Measurements from ENCODE around the gene LAMA1. TPM values are rescaled to one million over a fixed set of nuclear protein-coding genes. Genes with fewer than 3 reads are reported as not detected.

LAMA1 gene
- polyA plus RNA-seq, result 1 to 10 TPM in 2 of 4 donors, under 1 TPM in 2; 0.40 to 5.7 (median 2.4) TPM
- long read RNA-seq, donor 1, result 0 reads
- long read RNA-seq, donor 2, result 0 reads
- long read RNA-seq, donor 3, result 0 reads
- long read RNA-seq, donor 4, result 0 reads
- long read RNA-seq, donor 5, result 0 reads
- long read RNA-seq, donor 6, result 0 reads
- long read RNA-seq, donor 7, result 0 reads
- long read RNA-seq, donor 8, result 0 reads
- long read RNA-seq, donor 9, result 0 reads
- long read RNA-seq, donor 10, result 0 reads

GRCh38 chr18:7117390-7118355 is at the start of gene LAMA1:
LAMA1 (minus strand) TSS chr18:7117797; CDS start chr18:7117720, 77 bp downstream.
- H3K27me3 ChIP-seq (ENCODE audit: control insufficient read depth in 3 of 3, insufficient read depth in 3 of 3, low read length in 3 of 3), result peaks cover 10 to 27% (median 15%) of the 10 kb centered on the region in 3 donors
- FAIRE-seq, result no peak
- H3K4me1 ChIP-seq (ENCODE audit: control insufficient read depth in 3 of 3, insufficient read depth in 2 of 3, low read depth in 1 of 3, low read length in 2 of 3), result peaks cover 0 to 8% (median 0%) of the 10 kb centered on the region in 3 donors
- H3K27ac ChIP-seq (ENCODE audit: low read depth in 1 of 3, low read length in 2 of 3), result no peak within 1 kb of the TSS
- DNase-seq, result peak in 1 of 2 donors; percentile 31
- 3 to 7% (median 4%) methylated on average over 49 to 95 of the region's 95 CpGs for WGBS, 3 donors
- H3K36me3 ChIP-seq (ENCODE audit: control insufficient read depth in 3 of 3, insufficient read depth in 2 of 3, low read depth in 1 of 3, low read length in 3 of 3), result no peaks in the 10 kb centered on the region
- H3K4me3 ChIP-seq (ENCODE audit: low read depth in 1 of 3, low read length in 3 of 3), result peak within 1 kb of the TSS in 2 of 3 donors; percentile 24 to 40
- H3K9me3 ChIP-seq (ENCODE audit: control insufficient read depth in 2 of 2, insufficient read depth in 1 of 2, low read depth in 1 of 2, low read length in 1 of 2), result no peaks in the 10 kb centered on the region

GRCh38 chr18:7165846-7166393 is 48.3 kb upstream of the LAMA1 start:
- no peak for FAIRE-seq
- H3K4me1 ChIP-seq (ENCODE audit: control insufficient read depth in 3 of 3, insufficient read depth in 2 of 3, low read depth in 1 of 3, low read length in 2 of 3), result no peaks in the 10 kb centered on the region

GRCh38 chr18:7164323-7165004 is 46.9 kb upstream of the LAMA1 start:
- WGBS, 3 donors, result 24 to 59% (median 30%) methylated on average over 8 of the region's 8 CpGs
- Histone ChIP-seq H3K4me1 (ENCODE audit: control insufficient read depth in 3 of 3, insufficient read depth in 2 of 3, low read depth in 1 of 3, low read length in 2 of 3) (no peaks in the 10 kb centered on the region), H3K9me3 (ENCODE audit: control insufficient read depth in 2 of 2, insufficient read depth in 1 of 2, low read depth in 1 of 2, low read length in 1 of 2) (no peaks in the 10 kb centered on the region), H3K36me3 (ENCODE audit: control insufficient read depth in 3 of 3, insufficient read depth in 2 of 3, low read depth in 1 of 3, low read length in 3 of 3) (no peaks in the 10 kb centered on the region), H3K27ac (ENCODE audit: low read depth in 1 of 3, low read length in 2 of 3) (no peak overlapping the region), H3K4me3 (ENCODE audit: low read depth in 1 of 3, low read length in 3 of 3) (no peak overlapping the region), H3K27me3 (ENCODE audit: control insufficient read depth in 3 of 3, insufficient read depth in 3 of 3, low read length in 3 of 3) (no peaks in the 10 kb centered on the region)
- DNase-seq, result no peak
- FAIRE-seq, result no peak

More at GRCh38 chr18:7165846-7166393, 48.3 kb upstream of the LAMA1 start:
- no peak overlapping the region for H3K4me3 ChIP-seq (ENCODE audit: low read depth in 1 of 3, low read length in 3 of 3)
- DNase-seq, result no peak
- no peaks in the 10 kb centered on the region for H3K9me3 ChIP-seq (ENCODE audit: control insufficient read depth in 2 of 2, insufficient read depth in 1 of 2, low read depth in 1 of 2, low read length in 1 of 2)
- no peaks in the 10 kb centered on the region for H3K36me3 ChIP-seq (ENCODE audit: control insufficient read depth in 3 of 3, insufficient read depth in 2 of 3, low read depth in 1 of 3, low read length in 3 of 3)
- H3K27me3 ChIP-seq (ENCODE audit: control insufficient read depth in 3 of 3, insufficient read depth in 3 of 3, low read length in 3 of 3), result no peaks in the 10 kb centered on the region
- 70 to 74% (median 72%) methylated on average over 11 of the region's 11 CpGs for WGBS, 3 donors
- H3K27ac ChIP-seq (ENCODE audit: low read depth in 1 of 3, low read length in 2 of 3), result no peak overlapping the region

- FAIRE-seq, result no peak
- no peak for DNase-seq
- WGBS, 3 donors, result 50 to 62% (median 52%) methylated on average over 10 of the region's 10 CpGs
Measured at GRCh38 chr18:7158216-7158615, 40.6 kb upstream of the LAMA1 start.

GRCh38 chr18:7157760-7158159 is 40.2 kb upstream of the LAMA1 start:
- DNase-seq (no peak), FAIRE-seq (no peak)

More at GRCh38 chr18:7158216-7158615, 40.6 kb upstream of the LAMA1 start:
- Histone ChIP-seq H3K4me1 (ENCODE audit: control insufficient read depth in 3 of 3, insufficient read depth in 2 of 3, low read depth in 1 of 3, low read length in 2 of 3) (peaks cover 0 to 9% (median 0%) of the 10 kb centered on the region in 3 donors), H3K9me3 (ENCODE audit: control insufficient read depth in 2 of 2, insufficient read depth in 1 of 2, low read depth in 1 of 2, low read length in 1 of 2) (no peaks in the 10 kb centered on the region), H3K36me3 (ENCODE audit: control insufficient read depth in 3 of 3, insufficient read depth in 2 of 3, low read depth in 1 of 3, low read length in 3 of 3) (no peaks in the 10 kb centered on the region), H3K27me3 (ENCODE audit: control insufficient read depth in 3 of 3, insufficient read depth in 3 of 3, low read length in 3 of 3) (no peaks in the 10 kb centered on the region), H3K4me3 (ENCODE audit: low read depth in 1 of 3, low read length in 3 of 3) (no peak overlapping the region), H3K27ac (ENCODE audit: low read depth in 1 of 3, low read length in 2 of 3) (no peak overlapping the region)

GRCh38 chr18:7155887-7156286 is 38.3 kb upstream of the LAMA1 start:
- peaks cover 0 to 9% (median 0%) of the 10 kb centered on the region in 3 donors for H3K4me1 ChIP-seq (ENCODE audit: control insufficient read depth in 3 of 3, insufficient read depth in 2 of 3, low read depth in 1 of 3, low read length in 2 of 3)
- H3K27me3 ChIP-seq (ENCODE audit: control insufficient read depth in 3 of 3, insufficient read depth in 3 of 3, low read length in 3 of 3), result no peaks in the 10 kb centered on the region
- FAIRE-seq (no peak), DNase-seq (no peak)
- H3K4me3 ChIP-seq (ENCODE audit: low read depth in 1 of 3, low read length in 3 of 3), result no peak overlapping the region
- 87 to 90% (median 88%) methylated on average over 8 of the region's 8 CpGs for WGBS, 3 donors
- H3K27ac ChIP-seq (ENCODE audit: low read depth in 1 of 3, low read length in 2 of 3), result no peak overlapping the region
- H3K36me3 ChIP-seq (ENCODE audit: control insufficient read depth in 3 of 3, insufficient read depth in 2 of 3, low read depth in 1 of 3, low read length in 3 of 3), result no peaks in the 10 kb centered on the region
- no peaks in the 10 kb centered on the region for H3K9me3 ChIP-seq (ENCODE audit: control insufficient read depth in 2 of 2, insufficient read depth in 1 of 2, low read depth in 1 of 2, low read length in 1 of 2)

More at GRCh38 chr18:7157760-7158159, 40.2 kb upstream of the LAMA1 start:
- Histone ChIP-seq H3K4me1 (ENCODE audit: control insufficient read depth in 3 of 3, insufficient read depth in 2 of 3, low read depth in 1 of 3, low read length in 2 of 3) (peaks cover 0 to 9% (median 0%) of the 10 kb centered on the region in 3 donors), H3K9me3 (ENCODE audit: control insufficient read depth in 2 of 2, insufficient read depth in 1 of 2, low read depth in 1 of 2, low read length in 1 of 2) (no peaks in the 10 kb centered on the region), H3K27ac (ENCODE audit: low read depth in 1 of 3, low read length in 2 of 3) (no peak overlapping the region), H3K27me3 (ENCODE audit: control insufficient read depth in 3 of 3, insufficient read depth in 3 of 3, low read length in 3 of 3) (no peaks in the 10 kb centered on the region), H3K4me3 (ENCODE audit: low read depth in 1 of 3, low read length in 3 of 3) (no peak overlapping the region), H3K36me3 (ENCODE audit: control insufficient read depth in 3 of 3, insufficient read depth in 2 of 3, low read depth in 1 of 3, low read length in 3 of 3) (no peaks in the 10 kb centered on the region)
- WGBS, 3 donors, result 5 to 49% (median 21%) methylated on average over 3 of the region's 3 CpGs

- Histone ChIP-seq H3K4me1 (ENCODE audit: control insufficient read depth in 3 of 3, insufficient read depth in 2 of 3, low read depth in 1 of 3, low read length in 2 of 3) (peaks cover 0 to 9% (median 0%) of the 10 kb centered on the region in 3 donors), H3K9me3 (ENCODE audit: control insufficient read depth in 2 of 2, insufficient read depth in 1 of 2, low read depth in 1 of 2, low read length in 1 of 2) (no peaks in the 10 kb centered on the region), H3K27me3 (ENCODE audit: control insufficient read depth in 3 of 3, insufficient read depth in 3 of 3, low read length in 3 of 3) (no peaks in the 10 kb centered on the region), H3K36me3 (ENCODE audit: control insufficient read depth in 3 of 3, insufficient read depth in 2 of 3, low read depth in 1 of 3, low read length in 3 of 3) (no peaks in the 10 kb centered on the region), H3K4me3 (ENCODE audit: low read depth in 1 of 3, low read length in 3 of 3) (no peak overlapping the region), H3K27ac (ENCODE audit: low read depth in 1 of 3, low read length in 2 of 3) (no peak overlapping the region)
- WGBS, 3 donors, result 93 to 95% (median 94%) methylated on average over 5 of the region's 5 CpGs
- FAIRE-seq (no peak), DNase-seq (no peak)
Measured at GRCh38 chr18:7155092-7155491, 37.5 kb upstream of the LAMA1 start.

GRCh38 chr18:7152440-7152839 is 34.8 kb upstream of the LAMA1 start:
- no peak for FAIRE-seq

More at GRCh38 chr18:7152440-7152839, 34.8 kb upstream of the LAMA1 start:
- DNase-seq, result no peak
- Histone ChIP-seq H3K4me1 (ENCODE audit: control insufficient read depth in 3 of 3, insufficient read depth in 2 of 3, low read depth in 1 of 3, low read length in 2 of 3) (no peaks in the 10 kb centered on the region), H3K4me3 (ENCODE audit: low read depth in 1 of 3, low read length in 3 of 3) (no peak overlapping the region), H3K27ac (ENCODE audit: low read depth in 1 of 3, low read length in 2 of 3) (no peak overlapping the region), H3K27me3 (ENCODE audit: control insufficient read depth in 3 of 3, insufficient read depth in 3 of 3, low read length in 3 of 3) (no peaks in the 10 kb centered on the region), H3K36me3 (ENCODE audit: control insufficient read depth in 3 of 3, insufficient read depth in 2 of 3, low read depth in 1 of 3, low read length in 3 of 3) (no peaks in the 10 kb centered on the region), H3K9me3 (ENCODE audit: control insufficient read depth in 2 of 2, insufficient read depth in 1 of 2, low read depth in 1 of 2, low read length in 1 of 2) (no peaks in the 10 kb centered on the region)
- WGBS, 3 donors, result 85 to 95% (median 87%) methylated on average over 1 of the region's 1 CpG

All from small intestine (tissue), 16 donors.